ENCODE results near the gene NRXN2.

Gene NRXN2

GRCh38 chr11:64747961-64748665, 25.1 kb upstream of the NRXN2 start:
- H3K4me3 ChIP-seq (replicated peaks; ENCODE audit: low read depth, low read length): no peak overlapping the region
- TF ChIP-seq CTCF (IDR thresholded peaks at IDR 0.05; ENCODE audit: low read length, missing control alignments): no peak

GRCh38 chr11:64746486-64746885, 23.5 kb upstream of the NRXN2 start:
- TF ChIP-seq CTCF (IDR thresholded peaks at IDR 0.05; ENCODE audit: low read length, missing control alignments): no peak
- no peak overlapping the region for H3K4me3 ChIP-seq (replicated peaks; ENCODE audit: low read depth, low read length)

More at GRCh38 chr11:64747961-64748665, 25.1 kb upstream of the NRXN2 start:
- DNase-seq (ENCODE audit: low read depth): no peak

DNA sequence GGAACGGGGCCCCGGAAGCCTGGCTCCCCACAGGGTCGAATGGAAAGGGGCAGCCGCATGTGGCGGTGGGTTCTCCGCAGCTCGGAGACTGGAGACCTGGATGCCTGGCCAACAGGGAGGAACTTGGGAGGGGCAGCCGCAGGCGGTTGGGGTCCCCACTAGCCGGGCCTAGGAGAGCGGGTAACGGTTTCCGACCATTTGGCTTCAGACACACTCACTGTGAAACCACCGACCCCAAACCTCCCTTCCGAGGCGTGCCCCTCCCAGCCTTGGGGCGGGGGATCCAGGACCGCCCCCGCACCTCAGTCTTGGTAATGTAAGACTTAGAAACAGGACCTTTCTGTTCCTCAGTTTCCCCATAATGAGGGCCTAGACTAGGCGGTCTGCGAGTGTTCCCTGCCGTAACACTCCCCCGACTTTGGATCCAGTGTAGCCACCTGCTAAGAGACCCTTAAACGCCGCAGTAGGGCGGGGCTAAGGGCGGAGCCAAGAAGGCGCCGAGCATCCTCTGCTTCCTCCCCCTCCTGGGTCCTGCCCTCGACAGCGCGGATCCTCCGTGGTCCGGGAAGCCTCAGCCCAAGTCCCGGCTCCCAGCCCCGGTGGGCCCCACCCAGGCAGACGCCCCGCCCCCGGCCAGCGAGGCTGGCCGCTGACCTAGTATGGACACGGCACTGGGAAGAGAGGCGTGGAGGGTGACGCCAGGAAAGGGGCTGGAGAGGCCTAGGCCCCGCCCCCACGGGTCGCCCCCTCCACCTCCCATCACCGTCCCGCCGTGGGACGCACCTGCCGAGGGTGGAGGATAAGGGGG, 22.7 kb upstream of the NRXN2 start:
- peak; percentile 36 for DNase-seq (ENCODE audit: low read depth)
- H3K4me3 ChIP-seq (replicated peaks; ENCODE audit: low read depth, low read length): peak overlapping the region; percentile 14
- no peak for TF ChIP-seq CTCF (IDR thresholded peaks at IDR 0.05; ENCODE audit: low read length, missing control alignments)

More at GRCh38 chr11:64746486-64746885, 23.5 kb upstream of the NRXN2 start:
- DNase-seq (ENCODE audit: low read depth): no peak

DNA sequence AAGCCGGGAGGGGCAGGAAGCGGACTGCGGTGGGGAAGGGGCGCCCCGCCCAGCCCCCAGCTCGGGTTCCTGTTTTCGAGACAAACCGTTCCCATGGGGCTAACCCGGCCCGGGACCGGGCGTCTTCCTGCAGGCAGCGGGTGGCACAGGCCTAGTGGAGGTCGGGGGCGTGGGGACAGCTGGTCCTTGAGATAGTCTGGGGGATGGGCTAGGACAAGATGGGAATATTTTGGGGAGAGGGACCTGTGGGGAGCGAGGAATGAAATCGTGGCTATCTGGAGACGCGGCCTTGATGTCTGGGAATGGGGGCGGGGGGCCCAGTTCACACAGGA, 22.2 kb upstream of the NRXN2 start:
- no peak for DNase-seq (ENCODE audit: low read depth)
- H3K4me3 ChIP-seq (replicated peaks; ENCODE audit: low read depth, low read length): peak overlapping the region; percentile 21
- no peak for TF ChIP-seq CTCF (IDR thresholded peaks at IDR 0.05; ENCODE audit: low read length, missing control alignments)

- no peak for TF ChIP-seq CTCF (IDR thresholded peaks at IDR 0.05; ENCODE audit: low read length, missing control alignments)
- peak overlapping the region; percentile 21 for H3K4me3 ChIP-seq (replicated peaks; ENCODE audit: low read depth, low read length)
- DNase-seq (ENCODE audit: low read depth): no peak
Measured at GRCh38 chr11:64744544-64745188, 21.7 kb upstream of the NRXN2 start.

DNA sequence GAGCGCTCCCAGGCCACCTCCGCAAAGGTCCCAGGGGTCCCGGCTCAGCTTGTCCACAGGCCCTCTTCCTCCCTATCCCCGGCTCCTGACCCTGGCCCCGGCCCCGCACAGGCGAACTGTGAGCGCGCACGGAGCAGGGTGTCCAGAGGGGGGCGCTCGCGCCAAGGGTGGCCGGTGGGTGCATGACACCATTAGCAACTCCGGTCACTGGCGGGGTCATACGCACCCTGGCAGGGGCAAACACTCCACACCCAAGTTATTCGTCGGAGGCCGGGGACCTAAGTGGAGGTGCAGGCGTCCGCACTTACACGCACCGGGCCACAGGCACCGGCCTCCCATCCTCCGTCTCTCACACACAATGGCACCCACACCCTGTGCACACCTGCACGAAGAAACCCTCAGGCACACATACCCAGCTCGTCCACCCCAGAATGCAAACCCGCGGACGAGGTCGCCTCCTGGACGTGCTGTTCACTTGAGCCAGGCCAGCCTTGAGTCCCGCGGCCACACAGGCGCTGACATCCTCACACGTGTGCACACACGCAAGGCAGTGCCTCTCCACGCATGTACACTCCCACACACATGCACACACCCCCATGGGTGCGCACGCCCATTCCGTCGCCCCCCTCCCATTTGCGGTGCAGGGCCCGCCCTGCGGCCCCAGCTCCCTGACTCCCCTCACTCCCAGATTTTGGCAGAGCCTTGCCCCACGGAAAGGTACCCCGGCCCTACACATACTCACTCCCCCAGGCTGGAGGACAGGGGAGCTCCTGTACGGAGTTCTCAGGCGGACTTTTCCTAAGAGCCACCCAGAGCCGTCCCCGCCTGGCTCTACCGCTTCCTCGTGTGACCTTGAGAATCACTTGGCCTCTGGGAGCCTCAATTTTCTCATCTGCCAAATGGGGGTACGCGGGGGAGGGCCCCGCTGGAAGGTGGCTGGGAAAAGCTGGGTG, 20.9 kb upstream of the NRXN2 start, which contains the start of gene RASGRP2:
TSS of gene RASGRP2 (minus strand) at position 552 of the 953 bp plus-strand sequence. CDS start 1,276 bp downstream, outside the sequence.
- H3K4me3 ChIP-seq (replicated peaks; ENCODE audit: low read depth, low read length): peak within 1 kb of the TSS; percentile 21
- peak; percentile 32 for DNase-seq (ENCODE audit: low read depth)
- TF ChIP-seq CTCF (IDR thresholded peaks at IDR 0.05; ENCODE audit: low read length, missing control alignments): peak; percentile 46

Data from fibroblast of pulmonary artery (primary cell).